GM20431 (cell line): ENCODE measurements around the gene SLC35A2.
"Not testable (repeated sequence)": the region's sequence is repeated elsewhere in the genome, so short reads cannot be mapped to it uniquely, and the experiment has no call there.

Source experiments
- in situ Hi-C: fragments of 300-500 bp; cut with MseI, MboI; formaldehyde crosslinking; loops from one replicate; pipeline ENCODE4 v1.15.0; 2020; ENCODE audit warnings: low sequenced_read_pairs; ENCODE audit not compliant: unreplicated experiment

SLC35A2 gene

DNA sequence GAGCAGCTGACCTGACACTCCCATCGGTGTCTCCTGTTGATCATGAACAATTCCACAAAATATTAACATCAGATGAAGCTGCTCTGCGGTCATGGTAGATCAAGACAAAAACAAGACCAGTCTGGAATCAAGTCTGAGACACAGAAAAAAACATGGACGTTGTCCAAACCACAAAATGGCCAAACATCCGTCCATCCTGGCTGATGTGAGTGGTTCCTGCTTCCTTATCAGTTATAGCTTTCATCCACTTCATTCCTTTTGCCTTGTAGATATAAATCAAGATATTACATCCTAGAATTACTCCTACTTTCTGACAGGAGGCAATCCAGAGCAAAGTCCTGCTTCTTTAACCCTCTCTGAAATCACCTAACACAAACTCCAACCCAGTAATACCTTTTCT, 47.2 kb downstream of the SLC35A2 start:
- in situ Hi-C loops, result no loop called here

DNA sequence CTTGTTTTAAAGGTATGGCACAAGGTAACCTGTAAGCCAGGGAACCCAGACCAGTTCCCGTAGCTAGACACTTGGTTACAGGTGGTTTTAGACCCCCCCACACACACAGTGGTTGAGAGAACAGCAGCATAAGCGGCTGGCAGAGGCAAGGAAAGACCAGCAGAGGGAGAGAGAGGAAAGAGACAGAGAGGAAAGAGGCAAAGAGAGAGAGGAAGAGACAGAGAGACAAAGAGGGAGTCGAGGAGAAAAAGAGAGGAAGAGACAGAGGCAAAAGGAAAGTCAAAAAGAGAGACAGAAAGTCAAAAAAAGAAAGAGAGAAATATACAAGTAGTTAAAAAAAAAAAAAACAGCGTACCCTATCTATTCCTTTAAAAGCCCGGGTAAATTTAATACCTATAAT, 56.5 kb downstream of the SLC35A2 start:
- in situ Hi-C loops, result no loop called here

DNA sequence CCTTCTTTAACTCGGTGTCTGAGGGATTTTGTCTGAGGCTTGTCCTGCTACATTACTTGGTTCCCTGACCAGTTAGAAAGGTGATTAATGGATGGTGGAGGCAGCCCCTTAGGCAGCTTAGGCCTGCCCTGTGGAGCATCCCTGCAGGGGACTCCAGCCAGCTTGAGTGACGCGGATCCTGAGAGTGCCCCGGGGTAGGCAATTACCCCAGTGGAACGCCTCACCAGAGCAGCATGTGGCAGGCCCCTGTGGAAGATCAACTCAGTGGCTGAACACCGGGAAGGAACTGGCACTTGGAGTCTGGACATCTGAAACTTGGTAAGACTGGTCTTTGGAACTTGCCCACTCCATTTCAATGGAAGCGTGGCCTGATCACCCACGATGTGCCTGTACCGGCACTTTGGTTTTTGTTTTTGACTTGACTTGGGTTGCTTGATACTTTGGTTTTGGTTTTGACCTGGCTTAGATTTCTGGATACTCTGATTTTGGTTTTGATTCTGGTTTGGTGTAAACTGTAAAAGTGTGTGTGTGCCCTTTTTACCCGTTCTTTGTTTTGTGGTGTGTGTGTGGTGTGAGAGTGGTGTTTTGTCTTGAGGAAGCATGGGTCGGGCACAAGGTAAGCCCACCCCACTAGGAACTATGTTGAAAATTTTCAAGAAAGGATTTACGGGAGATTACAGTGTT, 57.2 kb downstream of the SLC35A2 start:
- in situ Hi-C loops, result not testable (repeated sequence)

DNA sequence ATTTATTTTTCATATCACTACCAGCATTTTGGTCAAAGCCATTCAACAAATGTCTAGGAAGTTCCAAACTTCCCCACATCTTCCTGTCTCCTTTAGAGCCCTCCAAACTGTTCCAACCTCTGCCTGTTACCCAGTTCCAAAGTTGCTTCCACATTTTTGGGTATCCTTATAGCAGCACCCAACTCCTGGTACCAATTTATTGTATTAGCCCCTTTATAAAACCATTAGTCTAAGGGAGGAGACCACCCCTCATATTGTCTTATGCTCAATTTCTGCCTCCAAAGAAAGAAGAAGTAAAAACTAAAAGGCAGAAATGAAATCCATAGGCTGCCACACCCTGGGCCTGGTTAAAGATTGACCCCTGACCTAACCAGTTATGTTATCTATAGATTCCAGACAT, 58.0 kb downstream of the SLC35A2 start:
- in situ Hi-C loops, result not testable (repeated sequence)
